Liver (tissue), 9 donors: ENCODE results near the gene TRIM38. TPM values are rescaled to one million over a fixed set of nuclear protein-coding genes. Genes with fewer than 3 reads are reported as not detected.

Source experiments
- DNase-seq: peaks from one replicate; pipeline ENCODE4 v3.0.0-alpha.2; 2017; ENCODE audit warnings: low spot score
- H3K27ac ChIP-seq, 2 donors: one replicate each; pipeline ENCODE4 v1.7.0; 2013; ENCODE audit warnings: inconsistent platforms in 2 of 2, low read length in 2 of 2, control low read depth in 1 of 2, low read depth in 1 of 2, mild to moderate bottlenecking in 1 of 2
- H3K27me3 ChIP-seq, 4 donors: one replicate each; pipeline versions ENCODE4 v1.6.1 to v1.7.0; 2013; ENCODE audit warnings: low read length in 3 of 4, inconsistent platforms in 1 of 4, mild to moderate bottlenecking in 1 of 4, moderate library complexity in 1 of 4; ENCODE audit not compliant: control insufficient read depth in 4 of 4, insufficient read depth in 4 of 4
- H3K36me3 ChIP-seq, 4 donors: one replicate each; pipeline versions ENCODE4 v1.6.1 to v1.7.0; 2013; ENCODE audit warnings: low read length in 3 of 4, mild to moderate bottlenecking in 3 of 4, low read depth in 1 of 4, moderate library complexity in 1 of 4; ENCODE audit not compliant: control insufficient read depth in 4 of 4, insufficient read depth in 3 of 4
- H3K4me1 ChIP-seq, 4 donors: one replicate each; pipeline versions ENCODE4 v1.6.1 to v1.7.0; 2013; ENCODE audit warnings: low read length in 3 of 4, mild to moderate bottlenecking in 3 of 4, moderate library complexity in 1 of 4; ENCODE audit not compliant: control insufficient read depth in 4 of 4, insufficient read depth in 4 of 4
- H3K4me3 ChIP-seq, 3 donors: one replicate each; pipeline versions ENCODE4 v1.6.1 to v1.7.0; 2013; ENCODE audit warnings: low read length in 3 of 3, control low read depth in 1 of 3, low read depth in 1 of 3, mild to moderate bottlenecking in 1 of 3
- H3K9ac ChIP-seq, 2 donors: one replicate each; pipeline ENCODE4 v1.7.0; 2013; ENCODE audit warnings: low read length in 2 of 2, mild to moderate bottlenecking in 2 of 2, moderate library complexity in 2 of 2, control low read depth in 1 of 2, low read depth in 1 of 2
- H3K9me3 ChIP-seq, 4 donors: one replicate each; pipeline versions ENCODE4 v1.6.1 to v1.7.0; 2013; ENCODE audit warnings: low read length in 3 of 4; ENCODE audit not compliant: control insufficient read depth in 4 of 4
- CTCF ChIP-seq: fragments of 150-350 bp; IDR thresholded peaks from 2 replicates; pipeline ENCODE4 v1.5.1; 2017; ENCODE audit warnings: improper control_type of control experiment, low read depth, low read length; ENCODE audit not compliant: missing input control
- EGR1 ChIP-seq, 2 donors: IDR thresholded peaks; 2 replicates each; pipeline ENCODE4 v1.6.1; 2016 to 2018; ENCODE audit warnings: antibody characterized with exemption in 2 of 2, low read depth in 2 of 2
- FOXA1 ChIP-seq: IDR thresholded peaks from 2 replicates; pipeline ENCODE4 v1.6.1; 2016; ENCODE audit warnings: antibody characterized with exemption
- FOXA2 ChIP-seq: IDR thresholded peaks from 2 replicates; pipeline ENCODE4 v1.6.1; 2016; ENCODE audit warnings: antibody characterized with exemption
- GABPA ChIP-seq, 2 donors: IDR thresholded peaks in 1 of 2; conservative IDR thresholded peaks in 1 of 2; 2 replicates each; pipeline ENCODE4 v1.6.1; 2016; ENCODE audit warnings: antibody characterized with exemption in 2 of 2, mild to moderate bottlenecking in 1 of 2, moderate library complexity in 1 of 2
- HNF4A ChIP-seq, 2 donors: conservative IDR thresholded peaks; 2 replicates each; pipeline ENCODE4 v1.6.1; 2016; ENCODE audit warnings: antibody characterized with exemption in 2 of 2, mild to moderate bottlenecking in 2 of 2
- MAX ChIP-seq: IDR thresholded peaks from 2 replicates; pipeline ENCODE4 v1.6.1; 2016; ENCODE audit warnings: antibody characterized with exemption
- NR2F2 ChIP-seq: IDR thresholded peaks from 2 replicates; pipeline ENCODE4 v1.6.1; 2016; ENCODE audit warnings: antibody characterized with exemption
- SP1 ChIP-seq: IDR thresholded peaks from 2 replicates; pipeline ENCODE4 v1.6.1; 2018; ENCODE audit warnings: antibody characterized with exemption, mild to moderate bottlenecking
- ZBTB33 ChIP-seq: IDR thresholded peaks from 2 replicates; pipeline ENCODE4 v1.6.1; 2016; ENCODE audit warnings: antibody characterized with exemption
- WGBS: extraction: QIAGEN DNeasy Blood & Tissue Kit; methylation state at CpG from one replicate; pipeline ENCODE4 v1.1.7; 2013; 5-methylcytosine and 5-hydroxymethylcytosine counted together
- polyA plus RNA-seq, 2 donors: library from polyadenylated mRNA; stranded (reverse) in 1 of 2; unstranded in 1 of 2; fragments of 200-250 nt in 1 of 2; fragments of >200 nt in 1 of 2; fragmentation: Nextera tagmentation in 1 of 2; extraction: Ambion mirVana in 1 of 2; gene quantifications; one replicate each; pipeline versions ENCODE4 v1.2.1 to v1.2.3, GENCODE V29; 2013 to 2015
- total RNA-seq, 2 donors: library from RNA; depleted of rRNA; stranded (reverse); fragments of >200 nt; gene quantifications; one replicate each; pipeline ENCODE4 v1.2.3, GENCODE V29; 2014
- TF ChIP-seq, protein P1 (sequence below): IDR thresholded peaks from 2 replicates; pipeline ENCODE4 v1.6.1; 2016; ENCODE audit warnings: antibody characterized with exemption, mild to moderate bottlenecking
- donor health status: healthy.
- donor health status: healthy.
- donor health status: healthy.
- donor health status: healthy.
- donor health status: healthy.

The TRIM38 gene
- total and polyA plus RNA-seq, 4 donors: 1.5 to 3.9 (median 2.9) TPM

GRCh38 chr6:25913741-25914140 is 48.9 kb upstream of the TRIM38 start:
- Histone ChIP-seq H3K4me3 (no peak overlapping the region), H3K9ac (no peak overlapping the region), H3K27me3 (no peaks in the 10 kb centered on the region), H3K9me3 (no peaks in the 10 kb centered on the region), H3K4me1 (peaks cover 0 to 10% (median 9%) of the 10 kb centered on the region in 4 donors), H3K36me3 (peaks cover 10 to 55% (median 36%) of the 10 kb centered on the region in 4 donors), H3K27ac (peak overlapping the region in 1 of 2 donors; percentile 43)
- no peak for DNase-seq
- 83% methylated on average over 3 of the region's 3 CpGs for WGBS
- no peak for TF ChIP-seq EGR1 (IDR thresholded peaks at IDR 0.05; ENCODE audit: low read depth in 2 of 2)
- no peak for TF ChIP-seq SP1
- TF ChIP-seq CTCF: no peak
- TF ChIP-seq GABPA (IDR thresholded peaks at IDR 0.05 in 1 of 2, conservative IDR thresholded peaks at IDR 0.05 in 1 of 2): no peak
- TF ChIP-seq FOXA1: no peak
- TF ChIP-seq MAX: no peak
- no peak for TF ChIP-seq NR2F2
- TF ChIP-seq ZBTB33: no peak
- TF ChIP-seq HNF4A (conservative IDR thresholded peaks at IDR 0.05): no peak
- TF ChIP-seq FOXA2: no peak

DNA sequence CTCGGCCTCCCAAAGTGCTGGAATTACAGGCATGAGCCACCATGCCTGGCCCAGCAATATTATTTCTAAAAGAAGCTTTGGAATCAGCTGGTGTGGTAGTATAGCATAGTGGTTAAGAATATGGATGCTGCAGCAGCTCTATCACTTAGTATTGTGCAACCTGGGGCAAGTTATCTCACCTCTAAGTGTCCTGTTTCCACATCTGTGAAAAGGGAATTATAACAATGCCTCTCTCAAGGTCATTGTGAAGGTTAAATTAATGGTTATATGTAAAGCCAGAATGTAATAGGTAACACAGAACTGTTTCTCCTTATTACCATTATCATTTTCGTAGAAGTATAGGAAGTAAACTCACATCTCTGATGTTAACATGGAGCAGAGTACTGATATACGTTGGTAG is 46.3 kb upstream of the TRIM38 start:
- Histone ChIP-seq H3K27ac (no peak overlapping the region), H3K27me3 (no peaks in the 10 kb centered on the region), H3K4me1 (peaks cover 9 to 25% (median 11%) of the 10 kb centered on the region in 4 donors), H3K4me3 (no peak overlapping the region), H3K9ac (no peak overlapping the region), H3K9me3 (no peaks in the 10 kb centered on the region), H3K36me3 (peaks cover 12 to 69% (median 42%) of the 10 kb centered on the region in 4 donors)
- DNase-seq: no peak
- no peak for TF ChIP-seq HNF4A (conservative IDR thresholded peaks at IDR 0.05)
- TF ChIP-seq, protein P1, sequence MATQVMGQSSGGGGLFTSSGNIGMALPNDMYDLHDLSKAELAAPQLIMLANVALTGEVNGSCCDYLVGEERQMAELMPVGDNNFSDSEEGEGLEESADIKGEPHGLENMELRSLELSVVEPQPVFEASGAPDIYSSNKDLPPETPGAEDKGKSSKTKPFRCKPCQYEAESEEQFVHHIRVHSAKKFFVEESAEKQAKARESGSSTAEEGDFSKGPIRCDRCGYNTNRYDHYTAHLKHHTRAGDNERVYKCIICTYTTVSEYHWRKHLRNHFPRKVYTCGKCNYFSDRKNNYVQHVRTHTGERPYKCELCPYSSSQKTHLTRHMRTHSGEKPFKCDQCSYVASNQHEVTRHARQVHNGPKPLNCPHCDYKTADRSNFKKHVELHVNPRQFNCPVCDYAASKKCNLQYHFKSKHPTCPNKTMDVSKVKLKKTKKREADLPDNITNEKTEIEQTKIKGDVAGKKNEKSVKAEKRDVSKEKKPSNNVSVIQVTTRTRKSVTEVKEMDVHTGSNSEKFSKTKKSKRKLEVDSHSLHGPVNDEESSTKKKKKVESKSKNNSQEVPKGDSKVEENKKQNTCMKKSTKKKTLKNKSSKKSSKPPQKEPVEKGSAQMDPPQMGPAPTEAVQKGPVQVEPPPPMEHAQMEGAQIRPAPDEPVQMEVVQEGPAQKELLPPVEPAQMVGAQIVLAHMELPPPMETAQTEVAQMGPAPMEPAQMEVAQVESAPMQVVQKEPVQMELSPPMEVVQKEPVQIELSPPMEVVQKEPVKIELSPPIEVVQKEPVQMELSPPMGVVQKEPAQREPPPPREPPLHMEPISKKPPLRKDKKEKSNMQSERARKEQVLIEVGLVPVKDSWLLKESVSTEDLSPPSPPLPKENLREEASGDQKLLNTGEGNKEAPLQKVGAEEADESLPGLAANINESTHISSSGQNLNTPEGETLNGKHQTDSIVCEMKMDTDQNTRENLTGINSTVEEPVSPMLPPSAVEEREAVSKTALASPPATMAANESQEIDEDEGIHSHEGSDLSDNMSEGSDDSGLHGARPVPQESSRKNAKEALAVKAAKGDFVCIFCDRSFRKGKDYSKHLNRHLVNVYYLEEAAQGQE: no peak
- 87% methylated on average over 3 of the region's 3 CpGs for WGBS
